Astrocyte (in vitro differentiated cells and primary cell): ENCODE measurements around the gene DYSF.

Experiments
- CTCF ChIP-seq: IDR thresholded peaks from 2 replicates; pipeline ENCODE4 v1.5.1; 2011; ENCODE audit warnings: low read depth, mild to moderate bottlenecking, inconsistent platforms, low read length, moderate library complexity; ENCODE audit not compliant: insufficient read depth
- EZH2 ChIP-seq: IDR thresholded peaks from 2 replicates; pipeline ENCODE4 v1.6.1; 2012; ENCODE audit warnings: mild to moderate bottlenecking, low read length, inconsistent platforms; ENCODE audit not compliant: insufficient read depth

- TF ChIP-seq CTCF = no peak
- no peak for TF ChIP-seq EZH2
Measured at GRCh38 chr2:71423817-71424420, 29.4 kb upstream of the DYSF start.
